SK-N-SH (cell line): Measurements from ENCODE around the gene SORBS1. TPM values are rescaled to one million over a fixed set of nuclear protein-coding genes. Genes with fewer than 3 reads are reported as not detected.

ENCODE experiments used
- CTCF ChIA-PET: fragments of 300-600, 350-600 bp; formaldehyde crosslinking; extraction: SDS; loops from one replicate; lab custom pipeline; 2021; lab: Yijun Ruan, JAX
- POLR2A ChIA-PET: fragments of 350-600 bp; sonication (Branson Sonifier 250); formaldehyde crosslinking; extraction: SDS; loops from one replicate; lab custom pipeline; 2020; ENCODE audit warnings: antibody characterized with exemption, inconsistent platforms; lab: Yijun Ruan, JAX
- DNase-seq: peaks from one replicate; pipeline ENCODE4 v3.0.0; 2012
- H2AFZ ChIP-seq: fragments of 200-600 bp; sonication (generic); 2 replicates; pipeline ENCODE4 v1.8.1; 2016; ENCODE audit warnings: antibody characterized with exemption, mild to moderate bottlenecking, low read depth
- H3F3A ChIP-seq: fragments of 200-600 bp; sonication (generic); replicated peaks from 2 replicates; pipeline ENCODE3; 2016; ENCODE audit warnings: antibody characterized with exemption, mild to moderate bottlenecking; ENCODE audit not compliant: insufficient read depth
- H3K27ac ChIP-seq, 2 experiments: fragments of 200-500 bp in 1 of 2; fragments of 200-600 bp in 1 of 2; sonication (Bioruptor generic) in 1 of 2; sonication (generic), shearing (Covaris generic) in 1 of 2; 2 replicates each; pipeline versions ENCODE4 v1.5.1 to v1.6.1; 2014 to 2016; ENCODE audit warnings: low read depth in 2 of 2, inconsistent platforms in 1 of 2, low read length in 1 of 2, mild to moderate bottlenecking in 1 of 2, mixed read lengths in 1 of 2
- H3K27me3 ChIP-seq: fragments of 200-600 bp; sonication (generic), shearing (Covaris generic); 2 replicates; pipeline ENCODE4 v1.6.1; 2016; ENCODE audit warnings: mixed run types; ENCODE audit not compliant: insufficient read depth
- H3K36me3 ChIP-seq, 2 experiments: fragments of 200-500 bp in 1 of 2; fragments of 200-600 bp in 1 of 2; sonication (Bioruptor generic) in 1 of 2; sonication (generic) in 1 of 2; replicated peaks in 1 of 2; 2 replicates each; pipeline versions ENCODE3 to v1.5.1; 2014 to 2016; ENCODE audit warnings: low read length in 1 of 2, mild to moderate bottlenecking in 1 of 2; ENCODE audit not compliant: insufficient read depth in 2 of 2, control insufficient read depth in 1 of 2
- H3K4me1 ChIP-seq, 2 experiments: fragments of 200-500 bp in 1 of 2; fragments of 200-600 bp in 1 of 2; sonication (Bioruptor generic) in 1 of 2; sonication (generic), shearing (Covaris generic) in 1 of 2; 2 replicates each; pipeline versions ENCODE4 v1.5.1 to v1.6.1; 2014 to 2016; ENCODE audit warnings: low read depth in 1 of 2, low read length in 1 of 2, mixed run types in 1 of 2; ENCODE audit not compliant: insufficient read depth in 2 of 2, control insufficient read depth in 1 of 2
- H3K4me2 ChIP-seq: fragments of 200-600 bp; sonication (generic), shearing (Covaris generic); 2 replicates; pipeline ENCODE4 v1.6.1; 2017; ENCODE audit warnings: mixed run types
- H3K4me3 ChIP-seq, 2 experiments: fragments of 200-500 bp in 1 of 2; fragments of 200-600 bp in 1 of 2; sonication (Bioruptor generic) in 1 of 2; sonication (generic), shearing (Covaris generic) in 1 of 2; 2 replicates each; pipeline versions ENCODE4 v1.5.1 to v1.8.1; 2014 to 2016; ENCODE audit warnings: low read depth in 2 of 2, inconsistent platforms in 1 of 2, low read length in 1 of 2, mild to moderate bottlenecking in 1 of 2, mixed read lengths in 1 of 2, moderate library complexity in 1 of 2
- H3K79me2 ChIP-seq: fragments of 200-600 bp; sonication (generic); 2 replicates; pipeline ENCODE4 v1.8.1; 2017; ENCODE audit warnings: mild to moderate bottlenecking; ENCODE audit not compliant: insufficient read depth
- H3K9ac ChIP-seq: fragments of 200-600 bp; sonication (generic); 2 replicates; pipeline ENCODE4 v1.6.1; 2017; ENCODE audit warnings: mixed run types
- H3K9me2 ChIP-seq: fragments of 200-600 bp; sonication (generic); 2 replicates; pipeline ENCODE4 v1.6.1; 2017; ENCODE audit warnings: mixed run types
- H3K9me3 ChIP-seq: fragments of 200-600 bp; sonication (generic); 2 replicates; pipeline ENCODE4 v1.6.1; 2017; ENCODE audit warnings: mixed run types, mild to moderate bottlenecking, moderate library complexity
- H4K20me1 ChIP-seq: fragments of 200-600 bp; sonication (generic); 2 replicates; pipeline ENCODE4 v1.6.1; 2017; ENCODE audit warnings: mild to moderate bottlenecking, mixed run types; ENCODE audit not compliant: insufficient read depth
- ELF1 ChIP-seq: IDR thresholded peaks from 2 replicates; pipeline ENCODE4 v1.4.0; 2012
- GABPA ChIP-seq: IDR thresholded peaks from 2 replicates; pipeline ENCODE4 v1.4.0; 2012; ENCODE audit warnings: low read depth, mild to moderate bottlenecking
- GATA2 ChIP-seq: sonication (generic); formaldehyde crosslinking; IDR thresholded peaks from 2 replicates; pipeline ENCODE4 v1.5.0; 2020; ENCODE audit warnings: mild to moderate bottlenecking, missing genetic modification reagents
- JUND ChIP-seq: IDR thresholded peaks from 2 replicates; pipeline ENCODE4 v1.4.0; 2012
- MEF2A ChIP-seq: IDR thresholded peaks from 2 replicates; pipeline ENCODE4 v1.4.0; 2012; ENCODE audit warnings: low read depth, borderline replicate concordance
- NFIC ChIP-seq: IDR thresholded peaks from 2 replicates; pipeline ENCODE4 v1.4.0; 2012; ENCODE audit warnings: borderline replicate concordance
- NRF1 ChIP-seq: IDR thresholded peaks from 2 replicates; pipeline ENCODE4 v1.6.1; 2012; ENCODE audit warnings: low read depth, mild to moderate bottlenecking, low read length
- POLR2AphosphoS5 ChIP-seq: IDR thresholded peaks from 2 replicates; pipeline ENCODE4 v1.6.1; 2012; ENCODE audit warnings: low read depth, low read length
- RAD21 ChIP-seq: IDR thresholded peaks from 2 replicates; pipeline ENCODE4 v1.6.1; 2012; ENCODE audit warnings: mild to moderate bottlenecking, low read length
- RFX5 ChIP-seq: IDR thresholded peaks from 2 replicates; pipeline ENCODE4 v1.6.1; 2012; ENCODE audit warnings: mild to moderate bottlenecking, improper control_type of control experiment, low read length
- RXRA ChIP-seq: IDR thresholded peaks from 2 replicates; pipeline ENCODE4 v1.4.0; 2012; ENCODE audit warnings: low read depth, mild to moderate bottlenecking, borderline replicate concordance
- USF1 ChIP-seq: IDR thresholded peaks from 2 replicates; pipeline ENCODE4 v1.4.0; 2012; ENCODE audit warnings: low read depth, borderline replicate concordance
- WGBS: methylation state at CpG from one replicate; pipeline ENCODE4 v1.1.6; 2017; ENCODE audit warnings: low lambda C conversion rate; 5-methylcytosine and 5-hydroxymethylcytosine counted together
- polyA plus RNA-seq, 3 experiments: library from polyadenylated mRNA; depleted of rRNA; stranded (reverse); fragments of >200 nt; gene quantifications; 2 replicates each; pipeline ENCODE4 v1.2.3, GENCODE V29; 2012
- TF ChIP-seq, protein P1 (sequence below): IDR thresholded peaks from 2 replicates; pipeline ENCODE4; 2012
- TF ChIP-seq, protein P2 (sequence below): fragments of 150-350 bp; IDR thresholded peaks from 2 replicates; pipeline ENCODE4 v1.6.1; 2016; ENCODE audit warnings: mild to moderate bottlenecking, low read depth, low read length
- TF ChIP-seq, protein P3 (sequence below): fragments of 200-600 bp; sonication (generic); IDR thresholded peaks from 2 replicates; pipeline ENCODE4 v1.6.1; 2017; ENCODE audit warnings: antibody characterized with exemption, mild to moderate bottlenecking, moderate library complexity
- TF ChIP-seq, protein P4 (sequence below): fragments of 150-350 bp; IDR thresholded peaks from 2 replicates; pipeline ENCODE4 v1.6.1; 2017; ENCODE audit warnings: antibody characterized with exemption, low read length, low read depth, borderline replicate concordance

Gene SORBS1
- polyA plus RNA-seq, 1 of the 3 experiments (the other 2 are of a cell fraction), result 0.36 TPM

- Histone ChIP-seq H2AFZ (no peak overlapping the region), H3K4me2 (no peak overlapping the region), H3K9ac (no peak overlapping the region), H3K36me3 (no peaks in the 10 kb centered on the region), H3K4me3 (no peak overlapping the region), H3K9me3 (no peaks in the 10 kb centered on the region), H3K4me1 (peaks cover 0 to 7% of the 10 kb centered on the region in 2 experiments; a peak in 1 of 4 replicates), H3K9me2 (no peaks in the 10 kb centered on the region), H3F3A (no peaks in the 10 kb centered on the region), H3K27me3 (no peaks in the 10 kb centered on the region), H3K79me2 (no peaks in the 10 kb centered on the region), H3K27ac (no peak overlapping the region), H4K20me1 (no peaks in the 10 kb centered on the region)
- POLR2A ChIA-PET, result no interaction called here
- TF ChIP-seq, protein P1, sequence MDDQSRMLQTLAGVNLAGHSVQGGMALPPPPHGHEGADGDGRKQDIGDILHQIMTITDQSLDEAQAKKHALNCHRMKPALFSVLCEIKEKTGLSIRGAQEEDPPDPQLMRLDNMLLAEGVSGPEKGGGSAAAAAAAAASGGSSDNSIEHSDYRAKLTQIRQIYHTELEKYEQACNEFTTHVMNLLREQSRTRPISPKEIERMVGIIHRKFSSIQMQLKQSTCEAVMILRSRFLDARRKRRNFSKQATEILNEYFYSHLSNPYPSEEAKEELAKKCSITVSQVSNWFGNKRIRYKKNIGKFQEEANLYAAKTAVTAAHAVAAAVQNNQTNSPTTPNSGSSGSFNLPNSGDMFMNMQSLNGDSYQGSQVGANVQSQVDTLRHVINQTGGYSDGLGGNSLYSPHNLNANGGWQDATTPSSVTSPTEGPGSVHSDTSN, result no peak
- no peak for TF ChIP-seq GATA2
- no peak for TF ChIP-seq GABPA
- TF ChIP-seq RAD21, result no peak
- no peak for TF ChIP-seq ELF1
- no peak for TF ChIP-seq NFIC
- TF ChIP-seq USF1, result no peak
- TF ChIP-seq, protein P2, sequence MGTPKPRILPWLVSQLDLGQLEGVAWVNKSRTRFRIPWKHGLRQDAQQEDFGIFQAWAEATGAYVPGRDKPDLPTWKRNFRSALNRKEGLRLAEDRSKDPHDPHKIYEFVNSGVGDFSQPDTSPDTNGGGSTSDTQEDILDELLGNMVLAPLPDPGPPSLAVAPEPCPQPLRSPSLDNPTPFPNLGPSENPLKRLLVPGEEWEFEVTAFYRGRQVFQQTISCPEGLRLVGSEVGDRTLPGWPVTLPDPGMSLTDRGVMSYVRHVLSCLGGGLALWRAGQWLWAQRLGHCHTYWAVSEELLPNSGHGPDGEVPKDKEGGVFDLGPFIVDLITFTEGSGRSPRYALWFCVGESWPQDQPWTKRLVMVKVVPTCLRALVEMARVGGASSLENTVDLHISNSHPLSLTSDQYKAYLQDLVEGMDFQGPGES, result no peak
- TF ChIP-seq MEF2A, result no peak
- TF ChIP-seq RFX5, result no peak
- TF ChIP-seq, protein P3, sequence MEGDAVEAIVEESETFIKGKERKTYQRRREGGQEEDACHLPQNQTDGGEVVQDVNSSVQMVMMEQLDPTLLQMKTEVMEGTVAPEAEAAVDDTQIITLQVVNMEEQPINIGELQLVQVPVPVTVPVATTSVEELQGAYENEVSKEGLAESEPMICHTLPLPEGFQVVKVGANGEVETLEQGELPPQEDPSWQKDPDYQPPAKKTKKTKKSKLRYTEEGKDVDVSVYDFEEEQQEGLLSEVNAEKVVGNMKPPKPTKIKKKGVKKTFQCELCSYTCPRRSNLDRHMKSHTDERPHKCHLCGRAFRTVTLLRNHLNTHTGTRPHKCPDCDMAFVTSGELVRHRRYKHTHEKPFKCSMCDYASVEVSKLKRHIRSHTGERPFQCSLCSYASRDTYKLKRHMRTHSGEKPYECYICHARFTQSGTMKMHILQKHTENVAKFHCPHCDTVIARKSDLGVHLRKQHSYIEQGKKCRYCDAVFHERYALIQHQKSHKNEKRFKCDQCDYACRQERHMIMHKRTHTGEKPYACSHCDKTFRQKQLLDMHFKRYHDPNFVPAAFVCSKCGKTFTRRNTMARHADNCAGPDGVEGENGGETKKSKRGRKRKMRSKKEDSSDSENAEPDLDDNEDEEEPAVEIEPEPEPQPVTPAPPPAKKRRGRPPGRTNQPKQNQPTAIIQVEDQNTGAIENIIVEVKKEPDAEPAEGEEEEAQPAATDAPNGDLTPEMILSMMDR, result no peak
- CTCF ChIA-PET, result interaction anchor here (6.0 kb wide), 1 partner anchor 34 kb away, joined by 35 read pairs; no protein-coding TSS in a partner anchor
- 59% methylated on average over 7 of the region's 7 CpGs for WGBS
- DNase-seq, result no peak
Measured at GRCh38 chr10:95408148-95408960, 152.8 kb downstream of the SORBS1 start.

GRCh38 chr10:95407546-95407945 lies 153.6 kb downstream of the SORBS1 start:
- no peak overlapping the region for H2AFZ ChIP-seq
- H3K4me2 ChIP-seq, result no peak overlapping the region
- H3K4me3 ChIP-seq, result no peak overlapping the region
- no peaks in the 10 kb centered on the region for H3K27me3 ChIP-seq
- H3K79me2 ChIP-seq, result no peaks in the 10 kb centered on the region
- no peak overlapping the region for H3K9ac ChIP-seq
- ChIA-PET POLR2A (no interaction called here), CTCF (interaction anchor here (1.1 to 1.8 kb wide), 3 partner anchors 18 to 38 kb away, joined by 3 to 6 read pairs (median 5); no protein-coding TSS in a partner anchor)
- no peak for DNase-seq
- H3K36me3 ChIP-seq, result no peaks in the 10 kb centered on the region
- H4K20me1 ChIP-seq, result no peaks in the 10 kb centered on the region
- H3K9me2 ChIP-seq, result no peaks in the 10 kb centered on the region
- WGBS, result 72% methylated on average over 7 of the region's 7 CpGs
- H3F3A ChIP-seq, result no peaks in the 10 kb centered on the region
- no peak for TF ChIP-seq USF1
- no peak for TF ChIP-seq GABPA
- no peak for TF ChIP-seq ELF1
- TF ChIP-seq JUND, result no peak
- no peak for TF ChIP-seq NRF1
- TF ChIP-seq, protein P4, sequence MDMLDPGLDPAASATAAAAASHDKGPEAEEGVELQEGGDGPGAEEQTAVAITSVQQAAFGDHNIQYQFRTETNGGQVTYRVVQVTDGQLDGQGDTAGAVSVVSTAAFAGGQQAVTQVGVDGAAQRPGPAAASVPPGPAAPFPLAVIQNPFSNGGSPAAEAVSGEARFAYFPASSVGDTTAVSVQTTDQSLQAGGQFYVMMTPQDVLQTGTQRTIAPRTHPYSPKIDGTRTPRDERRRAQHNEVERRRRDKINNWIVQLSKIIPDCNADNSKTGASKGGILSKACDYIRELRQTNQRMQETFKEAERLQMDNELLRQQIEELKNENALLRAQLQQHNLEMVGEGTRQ, result no peak
- TF ChIP-seq RXRA, result no peak
- TF ChIP-seq NFIC, result no peak
- no peak for TF ChIP-seq POLR2AphosphoS5
- TF ChIP-seq, all 33 proteins: peak for 0
- Histone ChIP-seq H3K9me3 (no peaks in the 10 kb centered on the region), H3K27ac (no peak overlapping the region), H3K4me1 (peaks cover 0 to 7% of the 10 kb centered on the region in 2 experiments; a peak in 1 of 4 replicates)
